GM19351 (cell line): ENCODE data around the gene ITGB5.
A peak's percentile ranks its signal among the peaks of the same experiment; 100 is the strongest.

Source experiments
- ATAC-seq: cut with Tn5 transposase; IDR thresholded peaks from one replicate; pipeline ENCODE4 v1.9.1; 2021; ENCODE audit warnings: mild to moderate bottlenecking, moderate library complexity; ENCODE audit not compliant: unreplicated experiment

Gene ITGB5

GRCh38 chr3:124773351-124774326 is 113.5 kb downstream of the ITGB5 start:
- ATAC-seq = no peak

- no peak for ATAC-seq
These were observed 114.9 kb downstream of the ITGB5 start for GRCh38 chr3:124772081-124772831.

DNA sequence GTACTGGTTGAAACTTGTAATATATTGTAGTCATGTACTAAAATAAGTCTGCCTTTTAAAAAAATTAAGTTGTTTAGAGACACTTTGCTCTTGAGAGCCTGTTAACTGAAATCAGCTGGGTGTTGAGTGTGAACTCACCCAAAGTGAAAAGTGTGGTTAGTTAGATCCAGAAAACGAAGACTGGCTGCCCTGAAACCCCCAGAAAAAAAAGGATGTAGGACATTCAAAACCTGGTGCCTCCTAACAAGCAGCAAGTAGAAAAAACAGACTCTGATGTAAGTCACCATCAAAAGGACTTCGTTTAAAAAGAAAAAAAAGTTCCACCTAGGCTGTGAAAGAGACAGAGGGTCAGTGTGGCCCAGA is 116.1 kb downstream of the ITGB5 start:
- no peak for ATAC-seq

- ATAC-seq = no peak
These were observed 116.7 kb downstream of the ITGB5 start for GRCh38 chr3:124770336-124771082.

GRCh38 chr3:124769462-124769861 is 117.7 kb downstream of the ITGB5 start:
- ATAC-seq = no peak

- no peak for ATAC-seq
These were observed 118.4 kb downstream of the ITGB5 start for GRCh38 chr3:124768812-124769211.

DNA sequence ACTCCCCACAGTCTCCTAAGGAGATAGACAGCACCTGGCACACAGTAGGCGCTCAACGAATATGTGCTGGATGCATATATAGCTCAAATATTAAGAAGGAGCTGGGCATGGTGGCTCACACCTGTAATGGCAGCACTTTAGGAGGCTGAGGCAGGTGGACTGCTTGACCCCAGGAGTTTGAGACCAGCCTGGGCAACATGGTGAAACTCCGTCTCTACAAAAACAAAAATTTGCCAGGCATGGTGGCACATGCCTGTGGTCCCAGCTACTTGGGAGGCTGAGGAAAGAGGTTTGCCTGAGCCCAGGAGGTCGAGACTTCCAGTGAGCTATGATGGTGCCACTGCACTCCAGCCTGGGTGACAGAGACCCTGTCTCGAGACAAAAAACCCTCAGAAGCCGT is 119.5 kb downstream of the ITGB5 start:
- no peak for ATAC-seq

GRCh38 chr3:124767264-124767663 is 119.9 kb downstream of the ITGB5 start:
- no peak for ATAC-seq

DNA sequence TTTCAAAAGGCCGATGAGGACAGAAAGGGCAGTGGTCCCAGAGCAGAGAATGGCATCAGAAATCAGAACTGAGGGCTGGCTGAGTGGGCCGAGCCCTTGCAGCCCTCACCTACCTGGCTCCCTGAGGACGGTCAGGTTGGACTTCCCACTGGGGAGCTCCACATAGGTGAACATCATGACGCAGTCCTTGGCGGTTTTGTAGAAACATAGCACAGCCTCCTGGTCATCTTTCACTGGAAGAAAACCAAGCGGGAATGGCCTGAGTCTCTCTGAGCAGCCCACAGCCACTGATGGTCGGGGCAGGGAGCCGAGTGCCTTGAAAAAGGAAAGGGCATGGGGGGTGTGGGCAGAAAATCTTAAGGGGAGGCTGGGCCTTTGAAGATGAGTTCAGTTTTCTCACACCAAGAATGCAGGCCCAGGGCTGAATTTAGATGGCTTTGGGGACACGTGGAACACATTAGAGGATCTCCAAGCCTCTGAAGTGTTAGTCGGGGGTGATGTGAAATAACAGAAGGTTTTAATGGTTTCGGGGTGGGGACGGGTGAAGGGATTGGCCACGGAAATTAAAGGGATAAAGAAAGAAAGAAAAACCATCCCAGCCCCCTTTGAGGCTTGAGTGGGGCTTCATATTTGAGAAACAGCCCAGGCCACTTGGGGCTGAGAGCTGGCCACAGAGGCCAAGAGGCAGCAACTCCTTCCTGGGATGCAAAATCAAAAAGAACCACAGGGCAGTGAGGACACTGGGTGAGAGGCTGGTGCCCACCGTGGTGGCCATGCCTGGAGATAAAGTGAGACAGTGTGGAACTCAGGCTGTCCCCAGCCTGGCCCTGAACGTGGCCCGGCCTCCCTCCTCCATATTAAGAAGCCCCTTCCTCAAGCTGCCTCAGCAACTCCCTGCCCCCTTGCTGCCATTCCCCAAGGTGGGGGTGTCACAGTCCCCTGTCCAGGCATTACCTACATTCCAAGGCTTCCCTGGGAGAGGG is 120.8 kb downstream of the ITGB5 start:
- no peak for ATAC-seq

DNA sequence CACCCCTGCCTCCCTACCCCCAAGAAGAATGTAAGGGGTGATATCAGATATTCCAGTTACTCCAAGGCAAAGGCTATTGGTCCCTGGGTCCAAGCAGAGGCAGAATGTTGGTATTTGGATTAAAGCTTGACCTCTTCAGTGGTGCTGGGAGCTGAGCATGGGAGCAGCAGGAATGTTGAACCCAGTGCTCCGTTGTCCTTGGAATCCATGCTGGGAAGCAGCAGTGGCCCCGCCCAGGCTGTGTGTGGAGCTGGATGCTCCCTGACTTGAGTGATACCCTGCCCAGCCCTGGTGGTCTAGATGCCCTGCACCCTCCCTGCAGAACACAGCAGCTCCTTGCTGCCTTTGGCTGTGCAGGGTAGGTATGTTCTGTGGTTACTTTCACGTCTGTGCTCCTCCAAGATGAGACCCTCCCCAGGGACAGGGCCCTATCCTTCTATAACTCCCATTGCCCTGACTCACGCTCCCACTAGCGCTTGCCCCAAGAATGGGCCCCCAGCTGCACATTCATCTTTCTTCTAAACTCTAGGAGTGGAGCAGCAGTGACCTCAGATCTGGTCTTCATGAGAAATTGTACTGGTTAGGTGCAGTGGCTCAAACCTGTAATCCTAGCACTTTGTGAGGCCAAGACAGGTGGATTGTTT is 121.8 kb downstream of the ITGB5 start:
- ATAC-seq = no peak

GRCh38 chr3:124764746-124765145 is 122.4 kb downstream of the ITGB5 start:
- ATAC-seq = no peak

- no peak for ATAC-seq
These were observed 123.4 kb downstream of the ITGB5 start for GRCh38 chr3:124763644-124764358.

GRCh38 chr3:124763206-124763605 is 124.0 kb downstream of the ITGB5 start:
- no peak for ATAC-seq

GRCh38 chr3:124762661-124763011 is 124.5 kb downstream of the ITGB5 start:
- ATAC-seq = no peak

- no peak for ATAC-seq
These were observed 125.1 kb downstream of the ITGB5 start for GRCh38 chr3:124761935-124762660.

- ATAC-seq = peak; percentile 47
These were observed 125.8 kb downstream of the ITGB5 start for GRCh38 chr3:124761250-124761796.

- ATAC-seq = no peak
These were observed 126.6 kb downstream of the ITGB5 start for GRCh38 chr3:124760601-124761000.
